Measurements from ENCODE around the gene EFEMP2. TPM values are rescaled to one million over a fixed set of nuclear protein-coding genes. Genes with fewer than 3 reads are reported as not detected.

The EFEMP2 gene
- polyA plus RNA-seq, 6 donors from 2014 or later = 0.29 to 1.5 (median 1.1) TPM; not detected in 3

GRCh38 chr11:65863889-65864705 is 8.5 kb downstream of the EFEMP2 start:
- Mint-ChIP-seq H3K4me3 (peak overlapping the region in 2 of 8 donors; percentile 20 to 41), H3K36me3 (peaks cover 0 to 18% of the 10 kb centered on the region in 2 donors), H3K27me3 (no peaks in the 10 kb centered on the region), H3K9me3 (no peaks in the 10 kb centered on the region), H3K4me1 (peaks cover 25 to 39% (median 27%) of the 10 kb centered on the region in 3 donors), H3K27ac (no peak overlapping the region)
- ATAC-seq (ENCODE audit: low read depth in 2 of 2) = no peak
- DNase-seq = no peak

DNA sequence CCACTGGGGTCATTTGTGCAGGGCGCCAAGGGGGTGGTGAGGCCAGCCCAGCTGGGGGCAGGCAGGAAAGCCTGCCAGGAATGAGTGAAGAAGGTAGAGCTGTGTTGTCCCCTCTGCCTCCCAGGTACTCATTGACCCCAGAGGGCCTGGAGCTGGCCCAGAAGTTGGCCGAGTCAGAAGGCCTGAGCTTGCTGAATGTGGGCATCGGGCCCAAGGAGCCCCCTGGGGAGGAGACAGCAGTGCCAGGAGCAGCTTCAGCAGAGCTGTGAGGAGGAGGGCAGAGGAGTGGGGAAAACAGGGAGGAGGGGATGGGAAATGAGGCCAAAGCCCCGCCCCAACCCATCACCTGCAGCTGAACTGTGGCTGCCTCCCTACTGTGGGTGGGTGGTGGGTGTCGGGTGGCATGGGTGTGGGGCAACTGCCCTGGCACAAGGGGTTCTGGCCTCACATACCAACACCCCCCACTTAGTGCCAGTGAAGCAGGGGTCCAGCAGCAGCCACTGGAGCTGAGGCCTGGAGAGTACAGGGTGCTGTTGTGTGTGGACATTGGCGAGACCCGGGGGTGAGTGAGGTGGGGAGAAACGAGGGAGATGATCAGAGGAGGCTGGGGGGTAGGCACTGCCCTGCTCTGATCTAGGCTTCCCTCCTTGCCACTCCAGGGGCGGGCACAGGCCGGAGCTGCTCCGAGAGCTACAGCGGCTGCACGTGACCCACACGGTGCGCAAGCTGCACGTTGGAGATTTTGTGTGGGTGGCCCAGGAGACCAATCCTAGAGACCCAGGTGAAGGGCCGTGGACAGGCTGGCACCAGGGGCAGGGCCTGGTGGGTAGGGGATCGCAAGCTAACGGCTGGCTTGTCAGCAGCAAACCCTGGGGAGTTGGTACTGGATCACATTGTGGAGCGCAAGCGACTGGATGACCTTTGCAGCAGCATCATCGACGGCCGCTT is 9.4 kb downstream of the EFEMP2 start:
- Mint-ChIP-seq H3K27ac (peak overlapping the region in 3 of 6 donors; percentile 21 to 63 (median 58)), H3K4me1 (peaks cover 33 to 48% (median 36%) of the 10 kb centered on the region in 3 donors), H3K9me3 (no peaks in the 10 kb centered on the region), H3K27me3 (no peaks in the 10 kb centered on the region), H3K36me3 (peaks cover 0 to 18% of the 10 kb centered on the region in 2 donors), H3K4me3 (peak overlapping the region in 4 of 8 donors; percentile 53 to 84 (median 62))
- DNase-seq (no peak), ATAC-seq (ENCODE audit: low read depth in 2 of 2) (no peak)

DNA sequence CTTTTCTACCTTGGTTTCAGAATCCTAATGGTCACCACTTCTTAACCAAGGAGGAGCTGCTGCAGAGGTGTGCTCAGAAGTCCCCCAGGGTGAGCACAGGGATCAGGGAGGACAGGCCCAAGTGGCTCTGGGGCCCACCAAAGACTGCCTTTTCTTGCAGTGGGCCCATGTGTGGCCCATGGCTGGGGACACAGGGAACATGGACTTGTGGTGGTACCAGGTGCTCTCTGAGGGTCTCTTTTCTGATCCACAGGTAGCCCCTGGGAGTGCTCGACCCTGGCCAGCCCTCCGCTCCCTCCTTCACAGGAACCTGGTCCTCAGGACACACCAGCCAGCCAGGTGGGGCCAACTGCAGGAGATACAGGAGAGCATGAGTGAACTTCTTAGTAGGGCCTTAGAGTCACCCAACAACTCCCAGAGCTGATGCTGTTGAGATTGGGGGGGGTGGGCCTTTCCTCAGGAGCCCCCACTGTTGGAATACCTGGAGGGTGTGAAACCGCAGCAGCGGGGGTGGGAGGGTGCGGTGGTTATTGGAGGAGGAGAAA is 10.3 kb downstream of the EFEMP2 start:
- H3K4me3 Mint-ChIP-seq = peak overlapping the region in 6 of 8 donors; percentile 53 to 95 (median 80)
- H3K4me1 Mint-ChIP-seq = peaks cover 34 to 44% (median 36%) of the 10 kb centered on the region in 3 donors
- H3K9me3 Mint-ChIP-seq = no peaks in the 10 kb centered on the region
- H3K36me3 Mint-ChIP-seq = peaks cover 0 to 18% of the 10 kb centered on the region in 2 donors
- no peaks in the 10 kb centered on the region for H3K27me3 Mint-ChIP-seq
- ATAC-seq (ENCODE audit: low read depth in 2 of 2) (no peak), DNase-seq (no peak)
- no peak overlapping the region for H3K27ac Mint-ChIP-seq

GRCh38 chr11:65861533-65862183 is 10.9 kb downstream of the EFEMP2 start:
- Mint-ChIP-seq H3K36me3 (peaks cover 0 to 18% of the 10 kb centered on the region in 2 donors), H3K9me3 (no peaks in the 10 kb centered on the region), H3K27ac (peak overlapping the region in 2 of 6 donors; percentile 37 to 61), H3K4me3 (peak overlapping the region; percentile 75 to 99 (median 92)), H3K4me1 (peaks cover 38 to 42% (median 39%) of the 10 kb centered on the region in 3 donors), H3K27me3 (no peaks in the 10 kb centered on the region)
- ATAC-seq (ENCODE audit: low read depth in 2 of 2) (no peak), DNase-seq (no peak)

GRCh38 chr11:65861165-65861505 is 11.5 kb downstream of the EFEMP2 start:
- ATAC-seq (ENCODE audit: low read depth in 2 of 2) = no peak
- Mint-ChIP-seq H3K27me3 (no peaks in the 10 kb centered on the region), H3K4me1 (peaks cover 41 to 48% (median 43%) of the 10 kb centered on the region in 3 donors), H3K9me3 (no peaks in the 10 kb centered on the region), H3K4me3 (peak overlapping the region; percentile 91 to 99 (median 96)), H3K27ac (peak overlapping the region in 5 of 6 donors; percentile 24 to 93 (median 79)), H3K36me3 (peaks cover 0 to 18% of the 10 kb centered on the region in 2 donors)
- no peak for DNase-seq

DNA sequence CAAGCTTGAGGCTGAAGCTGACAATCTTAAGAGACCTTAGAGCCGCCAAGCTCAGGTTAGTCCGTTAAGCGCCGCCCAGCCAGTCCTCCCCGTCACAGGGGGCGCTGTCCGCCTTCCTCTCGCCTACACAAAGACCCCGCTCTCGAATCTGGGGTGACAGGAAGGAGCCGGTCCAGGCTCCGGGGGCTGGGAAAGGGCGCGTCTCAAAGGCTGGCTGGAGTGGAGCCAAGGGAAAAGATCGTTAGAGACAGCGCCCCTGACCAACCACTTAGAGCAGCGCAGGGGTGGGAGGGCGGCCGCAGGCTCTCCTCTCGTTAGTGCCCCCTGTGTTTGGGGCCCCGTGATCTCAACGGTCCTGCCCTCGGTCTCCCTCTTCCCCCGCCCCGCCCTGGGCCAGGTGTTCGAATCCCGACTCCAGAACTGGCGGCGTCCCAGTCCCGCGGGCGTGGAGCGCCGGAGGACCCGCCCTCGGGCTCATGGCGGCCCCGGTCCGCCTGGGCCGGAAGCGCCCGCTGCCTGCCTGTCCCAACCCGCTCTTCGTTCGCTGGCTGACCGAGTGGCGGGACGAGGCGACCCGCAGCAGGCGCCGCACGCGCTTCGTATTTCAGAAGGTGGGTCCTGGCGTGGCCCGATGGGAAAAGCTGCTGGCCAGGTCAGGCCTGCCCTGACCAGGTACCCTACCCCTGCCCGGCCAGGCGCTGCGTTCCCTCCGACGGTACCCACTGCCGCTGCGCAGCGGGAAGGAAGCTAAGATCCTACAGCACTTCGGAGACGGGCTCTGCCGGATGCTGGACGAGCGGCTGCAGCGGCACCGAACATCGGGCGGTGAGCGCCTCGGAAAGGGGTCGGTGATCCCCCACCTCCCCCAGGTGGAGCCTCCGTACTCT is 12.1 kb downstream of the EFEMP2 start, which contains the start of gene MUS81:
Gene MUS81, plus strand, starts transcription at position 156 of the 887 bp plus-strand sequence. Its CDS starts 321 bp downstream, at position 477.
- Mint-ChIP-seq H3K27ac (peak within 1 kb of the TSS; percentile 79 to 98 (median 96)), H3K27me3 (no peaks in the 10 kb centered on the region), H3K36me3 (peaks cover 0 to 18% of the 10 kb centered on the region in 2 donors), H3K4me3 (peak within 1 kb of the TSS; percentile 91 to 99 (median 96)), H3K4me1 (peaks cover 41 to 50% (median 49%) of the 10 kb centered on the region in 3 donors), H3K9me3 (no peaks in the 10 kb centered on the region)
- ATAC-seq (ENCODE audit: low read depth in 2 of 2) = peak; percentile 46 to 50
- peak; percentile 95 for DNase-seq

DNA sequence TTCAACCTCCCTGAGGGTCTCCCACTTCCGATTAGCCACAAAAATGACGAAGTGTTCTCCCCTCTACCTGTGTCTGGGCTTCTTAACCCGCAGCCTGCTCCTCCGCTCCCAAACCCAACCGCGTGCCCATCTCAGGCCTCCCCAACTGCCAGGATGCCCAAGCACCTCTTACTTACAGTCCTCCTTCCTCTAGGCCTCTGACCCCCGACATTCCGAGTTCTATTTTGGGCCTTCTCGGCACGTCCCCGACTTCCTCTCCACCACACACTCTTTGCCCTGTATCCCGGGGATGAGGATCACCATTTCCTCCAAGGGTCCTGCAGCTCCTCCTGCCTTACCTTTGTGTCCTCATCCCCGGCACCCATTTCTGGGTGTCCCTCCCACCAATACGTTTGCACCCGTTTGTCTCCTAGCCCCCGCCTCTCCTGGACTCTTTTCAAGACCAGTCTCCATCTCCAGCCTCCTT is 12.8 kb downstream of the EFEMP2 start:
- ATAC-seq (ENCODE audit: low read depth in 2 of 2) = no peak
- Mint-ChIP-seq H3K4me1 (peaks cover 39 to 54% (median 49%) of the 10 kb centered on the region in 3 donors), H3K27me3 (no peaks in the 10 kb centered on the region), H3K4me3 (peak overlapping the region; percentile 91 to 99 (median 96)), H3K27ac (peak overlapping the region; percentile 65 to 98 (median 94)), H3K9me3 (no peaks in the 10 kb centered on the region), H3K36me3 (peaks cover 0 to 15% of the 10 kb centered on the region in 2 donors)
- DNase-seq = no peak

DNA sequence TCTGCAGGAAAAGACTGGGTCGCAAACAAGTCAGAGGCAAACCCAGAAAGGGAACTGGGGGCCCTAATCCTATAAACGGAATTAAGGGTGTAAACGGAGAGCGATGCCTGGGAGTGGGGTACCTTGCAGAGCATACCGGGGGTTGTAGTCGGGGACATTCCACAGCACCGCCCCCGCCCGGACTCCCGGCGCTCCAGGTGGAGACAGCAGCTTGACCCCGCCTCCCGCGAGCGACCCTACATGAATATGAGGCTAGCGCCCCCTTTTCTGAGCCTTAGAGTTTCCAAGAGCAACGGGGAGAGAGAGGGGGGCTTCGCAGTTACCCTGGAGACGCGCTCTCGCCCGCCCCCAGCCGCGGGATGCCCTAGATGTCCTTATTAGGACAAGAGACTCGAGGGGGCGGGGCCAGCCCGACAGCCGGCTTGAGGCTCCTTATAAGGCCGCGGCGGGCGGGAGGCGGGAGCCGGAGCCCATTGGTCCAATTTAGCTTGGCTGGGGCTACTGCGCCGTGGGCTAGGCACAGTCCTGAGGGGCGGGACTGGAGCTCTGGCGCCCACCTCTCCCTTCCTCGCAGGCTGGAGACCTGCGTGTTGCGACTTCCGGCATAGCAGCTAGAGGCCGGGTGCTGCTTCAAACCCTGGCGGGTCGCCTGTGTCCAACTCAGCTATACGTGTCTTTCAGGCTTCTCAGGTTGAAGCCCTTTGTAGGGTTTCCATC is 13.3 kb downstream of the EFEMP2 start:
- DNase-seq = peak; percentile 92

GRCh38 chr11:65858681-65859087 is 13.9 kb downstream of the EFEMP2 start:
- peak overlapping the region; percentile 91 to 99 (median 96) for H3K4me3 Mint-ChIP-seq

More for the DNA sequence above, 13.3 kb downstream of the EFEMP2 start:
- Mint-ChIP-seq H3K36me3 (peaks cover 6 to 20% of the 10 kb centered on the region in 2 donors), H3K4me3 (peak overlapping the region; percentile 91 to 99 (median 96)), H3K27me3 (no peaks in the 10 kb centered on the region), H3K4me1 (peaks cover 45 to 58% (median 54%) of the 10 kb centered on the region in 3 donors), H3K27ac (peak overlapping the region; percentile 79 to 98 (median 96)), H3K9me3 (no peaks in the 10 kb centered on the region)
- peak; percentile 54 to 56 for ATAC-seq (ENCODE audit: low read depth in 2 of 2)

GRCh38 chr11:65857853-65858680 is 14.5 kb downstream of the EFEMP2 start, which contains the start of gene CFL1:
TSS of gene CFL1 (minus strand) at chr11:65858180. CDS start at chr11:65858099, 81 bp downstream.
- Mint-ChIP-seq H3K27me3 (no peaks in the 10 kb centered on the region), H3K27ac (peak within 1 kb of the TSS; percentile 93 to 98 (median 97)), H3K36me3 (peaks cover 6 to 25% of the 10 kb centered on the region in 2 donors), H3K4me1 (peaks cover 48 to 66% (median 65%) of the 10 kb centered on the region in 3 donors), H3K4me3 (peak within 1 kb of the TSS; percentile 91 to 99 (median 96)), H3K9me3 (no peaks in the 10 kb centered on the region)
- ATAC-seq (ENCODE audit: low read depth in 2 of 2) (peak; percentile 64 to 65), DNase-seq (peak; percentile 98)

More at GRCh38 chr11:65858681-65859087, 13.9 kb downstream of the EFEMP2 start:
- Mint-ChIP-seq H3K27ac (peak overlapping the region; percentile 93 to 98 (median 97)), H3K4me1 (peaks cover 47 to 64% (median 60%) of the 10 kb centered on the region in 3 donors), H3K27me3 (no peaks in the 10 kb centered on the region), H3K9me3 (no peaks in the 10 kb centered on the region), H3K36me3 (peaks cover 6 to 24% of the 10 kb centered on the region in 2 donors)
- ATAC-seq (ENCODE audit: low read depth in 2 of 2) (no peak), DNase-seq (no peak)

Data from naive B cell (primary cell).